Keratinocyte (primary cell): ENCODE results near the gene SLC27A2. TPM values are rescaled to one million over a fixed set of nuclear protein-coding genes. Genes with fewer than 3 reads are reported as not detected.
"Not testable (repeated sequence)": the region's sequence is repeated elsewhere in the genome, so short reads cannot be mapped to it uniquely, and the experiment has no call there.

Experiments
- DNase-seq: peaks from one replicate; pipeline ENCODE4 v3.0.0-alpha.2; 2011; ENCODE audit warnings: low read depth, missing footprints, low spot score
- FAIRE-seq: peaks from 2 replicates; lab custom pipeline; 2011; peaks lifted over from hg19 to GRCh38; lab: Jason Lieb, UNC
- H2AFZ ChIP-seq: 2 replicates; pipeline ENCODE4 v1.6.0; 2012; ENCODE audit warnings: low read length, control low read depth, inconsistent platforms; ENCODE audit not compliant: control insufficient read depth
- H3K27ac ChIP-seq: 2 replicates; pipeline ENCODE4 v1.5.1; 2011; ENCODE audit warnings: low read length; ENCODE audit not compliant: control insufficient read depth, insufficient read depth
- H3K27me3 ChIP-seq: 3 replicates; pipeline ENCODE4 v1.6.0; 2011; ENCODE audit warnings: low read length; ENCODE audit not compliant: control insufficient read depth, insufficient read depth; ENCODE audit errors: extremely low read depth
- H3K36me3 ChIP-seq, 2 experiments: 2 replicates in 1 of 2; 3 replicates in 1 of 2; pipeline ENCODE4 v1.5.1; 2011; ENCODE audit warnings: low read length in 2 of 2, mild to moderate bottlenecking in 1 of 2; ENCODE audit not compliant: control insufficient read depth in 2 of 2, insufficient read depth in 2 of 2; ENCODE audit errors: extremely low read depth in 1 of 2
- H3K4me1 ChIP-seq: 3 replicates; pipeline ENCODE4 v1.5.1; 2011; ENCODE audit warnings: low read length; ENCODE audit not compliant: control insufficient read depth, insufficient read depth; ENCODE audit errors: extremely low read depth
- H3K4me2 ChIP-seq: 3 replicates; pipeline ENCODE4 v1.6.0; 2011; ENCODE audit warnings: low read depth, low read length; ENCODE audit not compliant: control insufficient read depth, insufficient read depth; ENCODE audit errors: extremely low read depth
- H3K4me3 ChIP-seq, 3 experiments: fragments of 200-600 bp in 1 of 3; sonication (generic) in 1 of 3; 2 replicates in 2 of 3; 3 replicates in 1 of 3; pipeline ENCODE4 v1.5.1; 2011 to 2016; ENCODE audit warnings: low read length in 3 of 3, mild to moderate bottlenecking in 3 of 3, control low read depth in 2 of 3, inconsistent platforms in 1 of 3, low read depth in 1 of 3, mixed read lengths in 1 of 3, mixed run types in 1 of 3, moderate library complexity in 1 of 3; ENCODE audit not compliant: control insufficient read depth in 2 of 3, insufficient read depth in 2 of 3; ENCODE audit errors: extremely low read depth in 1 of 3
- H3K79me2 ChIP-seq: 2 replicates; pipeline ENCODE4 v1.6.0; 2012; ENCODE audit warnings: low read length; ENCODE audit not compliant: control insufficient read depth, insufficient read depth
- H3K9ac ChIP-seq: 3 replicates; pipeline ENCODE4 v1.6.0; 2011; ENCODE audit warnings: low read length; ENCODE audit not compliant: control insufficient read depth, insufficient read depth; ENCODE audit errors: extremely low read depth
- H3K9me1 ChIP-seq: 3 replicates; pipeline ENCODE4 v1.6.0; 2011; ENCODE audit warnings: low read length; ENCODE audit not compliant: control insufficient read depth, insufficient read depth; ENCODE audit errors: extremely low read depth
- H3K9me3 ChIP-seq: 2 replicates; pipeline ENCODE4 v1.5.1; 2012; ENCODE audit warnings: low read depth, low read length; ENCODE audit not compliant: control insufficient read depth
- H4K20me1 ChIP-seq: 3 replicates; pipeline ENCODE4 v1.6.0; 2011; ENCODE audit warnings: low read length; ENCODE audit not compliant: control insufficient read depth, insufficient read depth; ENCODE audit errors: extremely low read depth
- CTCF ChIP-seq, 3 experiments: IDR thresholded peaks in 1 of 3; conservative IDR thresholded peaks in 1 of 3; optimal IDR thresholded peaks in 1 of 3; 2 replicates in 2 of 3; 3 replicates in 1 of 3; pipeline versions ENCODE3 to v1.5.1; 2011; ENCODE audit warnings: low read length in 3 of 3, mild to moderate bottlenecking in 3 of 3, moderate library complexity in 2 of 3, control low read depth in 1 of 3, inconsistent platforms in 1 of 3; ENCODE audit not compliant: insufficient read depth in 2 of 3; ENCODE audit errors: extremely low read depth in 1 of 3
- EZH2 ChIP-seq: IDR thresholded peaks from one replicate; pipeline ENCODE4 v1.6.1; 2012; ENCODE audit warnings: inconsistent platforms, mild to moderate bottlenecking, low read length, moderate library complexity
- dilution Hi-C: fragments of 300-500 bp; cut with MboI; formaldehyde crosslinking; loops from one replicate; pipeline ENCODE4 v1.7.0; 2020; ENCODE audit warnings: low sequenced_read_pairs; ENCODE audit not compliant: extremely low pct_ligation_motif_present
- polyA minus RNA-seq, 3 experiments: library from RNA; depleted of rRNA, polyadenylated mRNA; stranded (reverse); fragments of >200 nt; gene quantifications; 1 replicate in 1 of 3; 2 replicates in 1 of 3; 3 replicates in 1 of 3; pipeline ENCODE4 v1.2.3, GENCODE V29; 2011
- polyA plus RNA-seq, 5 experiments: library from polyadenylated mRNA; depleted of rRNA in 3 of 5; stranded (reverse) in 3 of 5; stranded (forward) in 1 of 5; unstranded in 1 of 5; fragments of >200 nt; gene quantifications; 1 replicate in 1 of 5; 2 replicates in 3 of 5; 3 replicates in 1 of 5; pipeline versions ENCODE4 v1.2.1 to v1.2.3, GENCODE V29; 2011 to 2012; ENCODE audit warnings: missing spikeins in 2 of 5, low read depth in 1 of 5, low replicate concordance in 1 of 5

Gene SLC27A2
- polyA plus RNA-seq (0.15 to 0.34 TPM (median 0.31 TPM) in 3 replicates), polyA minus RNA-seq (0.16 to 0.20 TPM in 2 of 3 replicates, not detected in the other)
- polyA plus RNA-seq (2011; ENCODE audit: low read depth) = 1.8 TPM
- 0.17 and 0.49 TPM in 2 replicates for polyA plus RNA-seq (2011; cell fraction: cytosol; rRNA removed)
- 0.33 and 0.98 TPM in 2 replicates for polyA plus RNA-seq (2011; cell fraction: nucleus; rRNA removed)
- polyA plus RNA-seq (2012; ENCODE audit: low replicate concordance) = 0.19 and 1.6 TPM in 2 replicates
- 2.7 TPM for polyA minus RNA-seq (2011; cell fraction: cytosol; rRNA and poly(A)+ RNA removed)
- polyA minus RNA-seq (2011; cell fraction: nucleus; rRNA and poly(A)+ RNA removed) = 0.85 and 1.9 TPM in 2 replicates

- Histone ChIP-seq H3K36me3 (no peaks in the 10 kb centered on the region), H3K79me2 (no peaks in the 10 kb centered on the region), H4K20me1 (no peaks in the 10 kb centered on the region), H3K9me3 (no peaks in the 10 kb centered on the region), H3K9ac (no peak within 1 kb of the TSS), H3K27ac (no peak within 1 kb of the TSS), H2AFZ (peak within 1 kb of the TSS; percentile 86), H3K9me1 (no peaks in the 10 kb centered on the region), H3K4me2 (peak within 1 kb of the TSS; percentile 88), H3K27me3 (peaks cover 30% of the 10 kb centered on the region), H3K4me3 (peak within 1 kb of the TSS; percentile 38 to 68 (median 64)), H3K4me1 (peaks cover 6% of the 10 kb centered on the region)
- DNase-seq (no peak), FAIRE-seq (no peak)
- dilution Hi-C loops = no loop called here
- peak in 2 of 3 experiments; percentile 41 to 62 for TF ChIP-seq CTCF (optimal IDR thresholded peaks at IDR 0.05 in 1 of 3, IDR thresholded peaks at IDR 0.05 in 1 of 3, conservative IDR thresholded peaks at IDR 0.05 in 1 of 3; ENCODE audit: extremely low read depth in 1 of 3, insufficient read depth in 2 of 3, low read length in 3 of 3)
- no peak for TF ChIP-seq EZH2
Observed at GRCh38 chr15:50181969-50182218, at the start of gene SLC27A2. Gene SLC27A2, plus strand, starts transcription at chr15:50182196. Its CDS starts 232 bp downstream, at chr15:50182428.

- not testable (repeated sequence) for H4K20me1 ChIP-seq
Observed at GRCh38 chr15:50132251-50132984, 49.6 kb upstream of the SLC27A2 start.

More at GRCh38 chr15:50132251-50132984, 49.6 kb upstream of the SLC27A2 start:
- H3K4me1 ChIP-seq = peaks cover 15% of the 10 kb centered on the region
- DNase-seq, H3K27ac ChIP-seq, dilution Hi-C loops, H3K9me1 ChIP-seq, H2AFZ ChIP-seq, H3K79me2 ChIP-seq, H3K27me3 ChIP-seq, H3K9ac ChIP-seq, H3K4me3 ChIP-seq, FAIRE-seq, H3K36me3 ChIP-seq, H3K9me3 ChIP-seq, H3K4me2 ChIP-seq: not testable (repeated sequence)
